Stimulated activated CD4-positive, alpha-beta T cell treated with anti-CD3 and anti-CD28 coated beads, Interleukin-4, amount 100 ng/mL, for 4 hours (primary cell): ENCODE data around the gene POP5.
A peak's percentile ranks its signal among the peaks of the same experiment; 100 is the strongest.
"Not testable (repeated sequence)": the region's sequence is repeated elsewhere in the genome, so short reads cannot be mapped to it uniquely, and the experiment has no call there.

Source experiments
- DNase-seq, 2 experiments: peaks; one replicate each; pipeline ENCODE4 v3.0.0-alpha.2; 2020

POP5 gene

DNA sequence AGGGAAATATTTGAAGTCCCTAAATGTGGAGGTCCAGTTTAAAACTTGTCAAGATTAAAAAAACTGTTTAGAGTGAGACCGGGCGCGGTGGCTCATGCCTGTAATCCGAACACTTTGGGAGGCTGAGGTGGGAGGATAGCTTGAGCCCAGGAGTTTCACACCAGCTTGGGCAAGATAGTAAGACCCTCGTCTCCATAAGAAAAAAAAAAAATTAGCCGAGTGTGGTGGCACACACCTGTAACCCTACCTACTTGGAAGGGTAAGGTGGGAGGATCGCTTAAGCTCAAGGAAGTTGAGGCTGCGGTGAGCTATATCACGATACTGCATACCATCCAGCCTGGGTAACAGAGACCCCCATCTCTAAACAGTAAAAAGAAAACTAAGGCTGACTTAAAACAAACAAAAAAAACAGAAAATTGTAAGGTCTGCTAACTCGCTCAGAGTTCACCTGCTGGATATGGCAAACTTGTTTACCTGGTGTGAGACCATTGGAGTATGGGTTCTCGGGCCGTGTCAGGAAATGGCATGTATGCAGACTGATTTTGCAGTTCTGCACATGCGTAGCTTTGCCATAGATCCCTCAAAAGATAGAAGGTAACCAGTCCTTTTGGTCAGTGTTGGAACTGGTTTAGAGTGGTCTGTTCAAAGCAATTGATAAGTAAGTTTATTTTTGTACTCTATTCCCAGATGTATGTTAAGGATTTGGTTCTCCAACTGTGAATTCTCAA is 45.0 kb downstream of the POP5 start:
- peak in 1 of 2 experiments; percentile 9 for DNase-seq

DNA sequence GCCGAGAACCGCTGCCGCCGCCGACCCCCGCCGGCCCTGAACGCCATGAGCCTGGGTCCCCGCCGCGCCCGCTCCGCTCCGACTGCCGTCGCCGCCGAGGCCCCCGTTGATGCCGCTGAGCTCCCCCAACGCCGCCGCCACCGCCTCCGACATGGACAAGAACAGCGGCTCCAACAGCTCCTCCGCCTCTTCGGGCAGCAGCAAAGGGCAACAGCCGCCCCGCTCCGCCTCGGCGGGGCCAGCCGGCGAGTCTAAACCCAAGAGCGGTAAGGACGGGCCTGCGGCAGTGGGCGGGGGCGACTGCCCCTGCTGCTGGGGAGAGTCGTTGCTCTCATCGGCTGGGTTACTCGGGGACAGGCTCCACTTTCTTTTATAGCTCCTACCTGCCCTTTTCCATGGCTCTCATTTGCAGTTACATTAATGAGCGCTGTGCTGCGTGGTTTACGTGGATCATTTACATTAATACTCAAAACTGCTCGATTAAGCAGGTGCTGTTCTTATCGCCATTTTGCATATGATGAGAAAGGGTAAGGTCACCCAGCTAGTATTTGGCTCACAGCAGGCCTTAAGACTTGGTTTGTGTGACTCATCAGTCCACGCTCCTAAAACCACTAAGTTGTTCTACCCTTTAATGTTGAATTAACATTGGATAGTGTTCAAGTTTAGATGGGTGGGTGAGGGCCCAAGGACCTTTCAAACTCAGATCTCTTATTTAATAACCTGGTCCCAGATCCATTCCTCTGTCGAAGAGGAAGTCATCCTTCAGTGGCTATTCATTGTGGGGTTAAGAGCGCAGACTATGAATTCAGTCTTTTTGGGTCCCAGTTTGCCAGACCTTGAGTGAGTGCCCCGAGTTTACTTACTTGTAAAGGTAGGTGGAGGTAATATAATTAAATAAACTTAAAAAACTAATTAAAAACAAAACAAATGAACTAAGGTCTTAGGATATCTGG is 46.2 kb downstream of the POP5 start:
- peak; percentile 36 to 42 for DNase-seq

DNA sequence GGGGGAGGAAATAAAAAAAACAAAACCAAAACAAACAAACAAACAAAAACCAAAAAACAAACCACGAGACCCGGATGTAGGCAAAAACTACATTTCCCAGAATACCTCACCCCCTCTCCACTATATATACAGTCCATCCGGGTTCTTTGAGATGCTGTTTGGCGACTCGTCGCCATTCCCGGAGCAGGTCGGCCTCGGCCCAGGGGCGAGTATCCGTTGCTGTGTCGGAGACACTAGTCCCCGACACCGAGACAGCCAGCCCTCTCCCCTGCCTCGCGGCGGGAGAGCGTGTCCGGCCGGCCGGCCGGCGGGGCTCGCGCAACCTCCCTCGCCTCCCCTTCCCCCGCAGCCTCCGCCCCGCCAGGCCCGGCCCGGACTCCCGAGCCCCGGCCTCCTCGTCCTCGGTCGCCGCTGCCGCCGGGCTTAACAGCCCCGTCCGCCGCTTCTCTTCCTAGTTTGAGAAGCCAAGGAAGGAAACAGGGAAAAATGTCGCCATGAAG is 46.9 kb downstream of the POP5 start, which contains the start of gene RNF10:
Gene RNF10, plus strand, starts transcription at position 154 of the 500 bp plus-strand sequence. CDS start 456 bp downstream, outside the sequence.
- peak; percentile 57 to 64 for DNase-seq

- no peak for DNase-seq
These were observed 48.4 kb downstream of the POP5 start for GRCh38 chr12:120532701-120533238.

- not testable (repeated sequence) for DNase-seq
These were observed 50.8 kb downstream of the POP5 start for GRCh38 chr12:120530418-120530761.

DNA sequence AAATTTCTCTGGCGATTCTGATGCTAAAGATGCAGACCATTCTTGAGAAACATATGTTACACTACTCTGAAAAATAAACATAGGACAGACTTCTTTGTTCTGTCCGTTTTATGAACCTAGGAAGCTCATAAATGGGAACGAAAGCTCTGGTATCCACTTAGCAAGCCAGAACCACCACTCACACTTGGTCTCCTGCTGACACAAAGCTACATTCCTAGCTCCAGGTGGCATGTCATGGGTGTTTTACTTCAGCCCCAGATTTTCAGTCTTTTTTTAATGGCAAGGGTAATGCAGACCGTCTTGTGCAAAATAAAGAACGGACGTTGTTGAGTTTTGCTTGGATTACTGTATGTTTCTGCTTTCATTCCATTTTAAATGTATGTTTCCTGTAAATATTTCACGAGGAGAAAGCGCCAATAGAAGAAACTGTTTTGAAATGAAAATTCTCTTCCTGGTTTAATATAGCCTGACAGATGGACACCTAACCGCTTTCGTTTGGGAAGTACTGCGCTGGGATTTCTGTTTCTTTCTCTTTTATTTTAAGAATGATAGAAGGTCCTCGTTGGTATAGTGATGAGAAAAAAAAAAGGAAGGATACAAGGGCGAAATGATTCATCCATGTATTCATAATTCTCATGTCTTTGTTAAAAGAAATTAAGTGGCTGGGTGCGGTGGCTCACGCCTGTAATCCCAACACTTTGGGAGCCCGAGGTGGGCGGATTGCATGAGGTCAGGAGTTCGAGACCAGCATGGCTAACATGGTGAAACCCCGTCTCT is 51.4 kb downstream of the POP5 start:
- DNase-seq = no peak

DNA sequence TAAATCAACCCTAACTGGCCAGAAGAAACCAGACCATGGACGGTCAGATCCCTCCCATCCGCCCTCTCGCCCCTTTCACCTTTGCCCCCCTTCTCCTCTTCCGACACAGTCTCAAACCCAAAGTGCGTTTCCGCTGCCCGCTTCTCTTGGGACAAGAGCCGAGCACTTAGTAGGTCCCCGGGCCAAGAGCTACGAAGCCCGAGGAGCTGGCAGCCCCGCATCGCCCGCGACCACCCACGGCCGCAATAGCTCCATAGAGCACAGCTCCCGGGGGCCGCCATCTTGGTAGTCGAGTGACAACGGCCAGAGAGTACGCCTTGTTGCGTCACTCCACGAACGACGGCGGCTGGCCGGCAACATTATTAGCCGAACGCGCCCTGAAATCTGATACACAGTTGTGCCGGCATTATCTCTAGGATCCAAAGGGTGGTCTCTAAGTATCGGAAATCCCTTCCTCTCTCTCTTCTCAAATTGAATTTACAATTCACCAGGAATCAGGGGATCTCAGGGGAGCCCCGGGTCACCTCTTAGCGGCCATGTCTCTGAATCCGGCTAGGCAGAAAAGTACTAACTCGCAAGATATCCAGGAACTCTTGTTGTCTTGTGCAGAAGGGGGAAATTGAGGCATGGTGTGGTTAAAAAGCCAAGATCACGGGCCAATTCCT is 52.2 kb downstream of the POP5 start, which contains the start of gene COQ5:
Gene COQ5, minus strand, starts transcription at position 298 of the 665 bp plus-strand sequence. Its CDS starts 17 bp downstream, at position 281.
- DNase-seq = peak; percentile 80 to 81
